Activated CD8-positive, alpha-beta T cell treated with anti-CD3 and anti-CD28 coated beads, Interleukin-2, amount 10 ng/mL, durations not matched to agents 7 days and 5 days (primary cell): ENCODE measurements around the gene USP28. TPM values are rescaled to one million over a fixed set of nuclear protein-coding genes. Genes with fewer than 3 reads are reported as not detected.
"Not testable (repeated sequence)": the region's sequence is repeated elsewhere in the genome, so short reads cannot be mapped to it uniquely, and the experiment has no call there.

Experiments used
- ATAC-seq: fragments of 150-1000 bp; cut with Tn5 transposase; one replicate; pipeline ENCODE4 v1.10.0; 2021; ENCODE audit warnings: moderate library complexity
- CTCF ChIA-PET: fragments of 350-600 bp; sonication (Branson Sonifier 250); formaldehyde crosslinking; loops from one replicate; lab custom pipeline; 2021; ENCODE audit warnings: antibody characterized with exemption; lab: Charles Lee
- POLR2A ChIA-PET: fragments of 350-600 bp; sonication (Branson Sonifier 250); formaldehyde crosslinking; loops from one replicate; lab custom pipeline; 2021; ENCODE audit warnings: antibody characterized with exemption; lab: Charles Lee
- DNase-seq: peaks from one replicate; pipeline ENCODE4 v3.0.0-alpha.2; 2020
- H3K27ac Mint-ChIP-seq: one replicate; pipeline ENCODE4 v1.8.0; 2021; ENCODE audit warnings: mild to moderate bottlenecking, mixed read lengths
- H3K27me3 Mint-ChIP-seq: one replicate; pipeline ENCODE4 v1.8.0; 2021; ENCODE audit warnings: low read depth, mixed read lengths
- H3K36me3 Mint-ChIP-seq: one replicate; pipeline ENCODE4 v1.8.0; 2021; ENCODE audit warnings: low read depth, mixed read lengths
- H3K4me1 Mint-ChIP-seq: one replicate; pipeline ENCODE4 v1.8.0; 2021; ENCODE audit warnings: low read depth, mixed read lengths
- H3K4me3 Mint-ChIP-seq: one replicate; pipeline ENCODE4 v1.8.0; 2021; ENCODE audit warnings: mild to moderate bottlenecking, mixed read lengths
- H3K9me3 Mint-ChIP-seq: one replicate; pipeline ENCODE4 v1.8.0; 2022; ENCODE audit warnings: mixed read lengths; ENCODE audit not compliant: insufficient read depth
- total RNA-seq, 2 experiments: library from RNA; stranded (reverse); gene quantifications; one replicate each; pipeline ENCODE4 v1.2.3, GENCODE V29; 2021

Gene USP28
- total RNA-seq, 2 experiments from 2014 or later: 46.8 to 53.0 TPM

GRCh38 chr11:113771964-113772363, 103.4 kb downstream of the USP28 start:
- Mint-ChIP-seq H3K4me3 (peak overlapping the region; percentile 99), H3K4me1 (peaks cover 37% of the 10 kb centered on the region), H3K9me3 (no peaks in the 10 kb centered on the region), H3K27ac (peak overlapping the region; percentile 2), H3K27me3 (peaks cover 8% of the 10 kb centered on the region), H3K36me3 (peaks cover 30% of the 10 kb centered on the region)
- no peak for ATAC-seq
- DNase-seq: no peak
- ChIA-PET CTCF (interaction anchor here (0.8 to 1.1 kb wide), 2 partner anchors 34 to 102 kb away, joined by 3 to 4 read pairs; no protein-coding TSS in a partner anchor), POLR2A (interaction anchor here (0.6 kb wide), 1 partner anchor 241 kb away, joined by 3 read pairs; no protein-coding TSS in a partner anchor)

- ATAC-seq: no peak
- H3K4me1 Mint-ChIP-seq: peaks cover 18% of the 10 kb centered on the region
- H3K36me3 Mint-ChIP-seq: peaks cover 44% of the 10 kb centered on the region
- no peak overlapping the region for H3K4me3 Mint-ChIP-seq
- no peaks in the 10 kb centered on the region for H3K27me3 Mint-ChIP-seq
- ChIA-PET CTCF (interaction anchor here (1.2 kb wide), 1 partner anchor 9 kb away, joined by 6 read pairs; the partner anchor contains the start of gene ZW10), POLR2A (no interaction called here)
- H3K27ac Mint-ChIP-seq: peak overlapping the region; percentile 4
- no peak for DNase-seq
- no peaks in the 10 kb centered on the region for H3K9me3 Mint-ChIP-seq
These were observed 110.7 kb downstream of the USP28 start for GRCh38 chr11:113764527-113765219.

GRCh38 chr11:113763040-113763439, 112.3 kb downstream of the USP28 start:
- ATAC-seq, H3K27me3 Mint-ChIP-seq, POLR2A ChIA-PET, CTCF ChIA-PET, H3K4me3 Mint-ChIP-seq, H3K27ac Mint-ChIP-seq, H3K9me3 Mint-ChIP-seq, DNase-seq: not testable (repeated sequence)
- Mint-ChIP-seq H3K36me3 (peaks cover 47% of the 10 kb centered on the region), H3K4me1 (peaks cover 18% of the 10 kb centered on the region)

GRCh38 chr11:113760241-113760640, 115.1 kb downstream of the USP28 start:
- Mint-ChIP-seq H3K27me3 (no peaks in the 10 kb centered on the region), H3K36me3 (peaks cover 39% of the 10 kb centered on the region), H3K4me3 (no peak overlapping the region), H3K4me1 (peaks cover 8% of the 10 kb centered on the region), H3K27ac (no peak overlapping the region), H3K9me3 (no peaks in the 10 kb centered on the region)
- ATAC-seq (no peak), DNase-seq (no peak)
- POLR2A ChIA-PET: no interaction called here
- CTCF ChIA-PET: no interaction called here

GRCh38 chr11:113752932-113753331, 122.4 kb downstream of the USP28 start:
- Mint-ChIP-seq H3K27me3 (no peaks in the 10 kb centered on the region), H3K27ac (no peak overlapping the region), H3K4me1 (no peaks in the 10 kb centered on the region), H3K36me3 (peaks cover 24% of the 10 kb centered on the region), H3K9me3 (no peaks in the 10 kb centered on the region), H3K4me3 (no peak overlapping the region)
- CTCF ChIA-PET: interaction anchor here (0.9 to 1.4 kb wide), 2 partner anchors 8 to 21 kb away, joined by 3 to 7 read pairs; partner anchors contain the start of gene ZW10
- ATAC-seq: no peak
- DNase-seq: no peak
- POLR2A ChIA-PET: interaction anchor here (1.0 kb wide), 1 partner anchor 13 kb away, joined by 3 read pairs; no protein-coding TSS in a partner anchor

Other genes with a start within 250 kb of the USP28 start
- under 1 TPM; 0.31 to 0.71 TPM for gene TMPRSS5, start 169.3 kb downstream of the USP28 start, total RNA-seq
- 10 to 100 TPM; 21.0 to 21.5 TPM for gene ZW10, start 101.9 kb downstream of the USP28 start, total RNA-seq
- not detected for gene CLDN25, start 95.8 kb downstream of the USP28 start, total RNA-seq
- not detected for gene HTR3B, start 29.2 kb upstream of the USP28 start, total RNA-seq
- not detected for gene HTR3A, start 99.5 kb upstream of the USP28 start, total RNA-seq
- gene ZBTB16, start 184.1 kb upstream of the USP28 start, total RNA-seq: 10 to 100 TPM; 16.3 to 16.4 TPM